HUDEP-2 (cell line): ENCODE measurements around the gene TRIM10.
"Not testable (repeated sequence)": the region's sequence is repeated elsewhere in the genome, so short reads cannot be mapped to it uniquely, and the experiment has no call there.

Source experiments
- DNase-seq, 76 experiments: peaks; one replicate each; lab custom pipeline; 2025; ENCODE audit not compliant: unreplicated experiment in 76 of 76; lab: John Stamatoyannopoulos, UW

The TRIM10 gene

DNA sequence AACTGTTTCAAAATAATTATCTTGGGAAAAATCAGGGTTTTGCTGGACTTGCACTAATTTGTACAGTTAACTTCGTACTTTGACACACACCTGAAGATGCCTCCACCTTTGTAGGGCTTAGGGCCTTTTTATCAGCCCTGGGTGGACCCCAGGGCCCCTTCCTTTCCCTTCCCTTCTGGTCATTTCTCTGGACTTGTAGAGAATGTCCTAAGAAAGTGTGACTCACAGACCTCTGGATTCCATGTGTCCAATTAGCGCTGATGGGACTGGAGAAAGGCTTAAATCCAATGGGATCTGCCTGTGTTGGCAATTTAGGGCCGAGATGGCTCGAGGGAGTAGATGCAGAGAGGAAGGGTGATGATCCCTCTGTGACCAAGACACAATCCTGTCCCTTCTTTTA is 11.7 kb upstream of the TRIM10 start:
- DNase-seq = no peak

DNA sequence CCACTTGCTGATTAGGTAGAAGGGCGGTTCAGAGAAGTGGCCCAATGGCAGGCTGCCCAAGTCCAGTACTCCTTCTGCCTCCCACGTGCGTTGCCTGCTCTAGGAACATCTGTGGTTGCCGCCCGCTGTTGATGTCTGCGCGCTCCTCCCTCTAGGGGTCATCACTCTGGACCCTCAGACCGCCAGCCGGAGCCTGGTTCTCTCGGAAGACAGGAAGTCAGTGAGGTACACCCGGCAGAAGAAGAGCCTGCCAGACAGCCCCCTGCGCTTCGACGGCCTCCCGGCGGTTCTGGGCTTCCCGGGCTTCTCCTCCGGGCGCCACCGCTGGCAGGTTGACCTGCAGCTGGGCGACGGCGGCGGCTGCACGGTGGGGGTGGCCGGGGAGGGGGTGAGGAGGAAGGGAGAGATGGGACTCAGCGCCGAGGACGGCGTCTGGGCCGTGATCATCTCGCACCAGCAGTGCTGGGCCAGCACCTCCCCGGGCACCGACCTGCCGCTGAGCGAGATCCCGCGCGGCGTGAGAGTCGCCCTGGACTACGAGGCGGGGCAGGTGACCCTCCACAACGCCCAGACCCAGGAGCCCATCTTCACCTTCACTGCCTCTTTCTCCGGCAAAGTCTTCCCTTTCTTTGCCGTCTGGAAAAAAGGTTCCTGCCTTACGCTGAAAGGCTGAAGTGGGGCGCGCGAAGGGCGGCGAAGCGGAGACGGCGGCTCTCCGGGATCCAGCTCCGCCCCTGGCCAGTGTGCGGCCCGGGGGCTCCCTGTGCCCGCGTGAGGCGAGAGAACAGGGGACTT is 10.9 kb upstream of the TRIM10 start:
- DNase-seq = peak in 65 of 76 experiments; percentile 16 to 83 (median 53)

DNA sequence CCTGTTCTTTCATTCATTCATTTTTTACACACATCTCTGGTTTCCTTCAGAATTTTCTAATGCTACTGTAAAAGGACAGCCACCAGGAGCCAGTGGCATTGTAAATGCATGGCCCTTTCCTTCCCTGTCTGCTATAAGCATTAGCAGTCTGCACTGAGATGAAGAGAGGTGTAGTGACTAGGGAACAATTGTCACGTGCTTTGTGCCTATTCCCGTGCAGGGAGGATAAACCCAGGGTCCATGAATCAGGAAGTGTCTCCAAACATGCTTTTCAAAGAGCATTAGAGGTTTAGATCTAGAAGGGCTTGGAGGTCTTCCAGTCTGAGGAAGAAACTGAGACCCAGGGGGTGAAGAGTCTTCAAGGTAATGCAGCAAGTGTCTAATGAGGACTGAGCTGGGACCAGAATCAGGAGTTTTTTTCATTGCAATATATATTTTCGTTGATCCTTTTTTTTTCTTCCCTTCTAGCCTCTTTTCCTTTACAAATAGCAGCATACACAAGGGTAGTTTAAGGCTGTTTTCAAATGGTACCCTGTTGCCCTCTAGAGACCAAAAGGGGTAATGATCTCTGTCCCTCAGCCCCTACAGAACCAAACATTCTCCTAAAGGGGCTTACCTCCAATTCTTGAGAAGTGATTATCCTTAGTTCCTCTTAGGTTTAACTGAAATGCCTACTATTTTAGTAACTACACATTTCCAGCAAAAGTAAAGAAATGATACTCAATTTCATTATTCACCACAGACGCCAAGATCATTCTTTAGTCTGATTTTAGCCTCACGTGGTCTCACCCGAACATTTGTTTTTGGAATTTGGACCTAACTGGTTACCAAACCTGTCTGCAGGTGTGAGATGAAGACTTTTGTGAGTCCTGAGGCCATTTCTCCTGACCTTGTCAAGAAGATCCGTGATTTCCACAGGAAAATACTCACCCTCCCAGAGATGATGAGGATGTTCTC is 8.9 kb upstream of the TRIM10 start:
- DNase-seq = peak in 27 of 76 experiments; percentile 9 to 63 (median 38)

DNA sequence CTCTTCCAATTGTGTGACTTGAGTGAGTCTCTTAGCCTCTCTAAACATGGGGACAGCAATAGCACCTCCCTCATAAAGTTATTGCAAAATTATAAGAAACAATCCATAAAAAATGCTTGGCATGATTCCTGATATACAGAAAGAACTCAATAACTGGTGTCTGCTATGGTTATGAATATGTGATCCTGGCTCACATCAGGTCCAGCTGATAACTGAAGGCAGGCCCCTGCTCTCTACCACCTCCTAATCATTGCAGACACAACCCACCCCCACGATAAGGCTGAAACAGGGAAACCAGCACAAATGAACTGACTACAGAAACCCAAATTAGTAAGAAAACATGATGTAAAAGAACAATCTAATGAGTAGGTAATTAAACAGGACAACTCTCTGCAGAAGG is 7.7 kb upstream of the TRIM10 start:
- DNase-seq = peak in 18 of 76 experiments; percentile 18 to 71 (median 37)

DNA sequence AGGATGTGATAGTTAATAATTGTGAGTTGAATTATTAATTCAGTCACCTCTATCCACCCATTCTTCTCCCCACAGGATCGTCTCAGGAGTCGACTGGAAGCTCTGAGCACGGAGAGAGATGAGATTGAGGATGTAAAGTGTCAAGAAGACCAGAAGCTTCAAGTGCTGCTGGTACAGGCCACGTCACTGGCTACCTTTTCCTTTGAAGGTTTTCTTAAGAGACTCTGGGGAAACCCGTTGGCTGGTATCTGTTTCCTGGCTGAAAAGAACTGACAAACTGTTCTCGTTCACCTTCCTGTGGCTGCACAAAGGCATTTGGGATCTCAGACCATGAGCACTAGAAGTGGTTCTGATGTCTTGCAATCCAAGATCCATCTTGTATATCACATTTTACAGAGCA is 6.1 kb upstream of the TRIM10 start:
- DNase-seq = no peak

DNA sequence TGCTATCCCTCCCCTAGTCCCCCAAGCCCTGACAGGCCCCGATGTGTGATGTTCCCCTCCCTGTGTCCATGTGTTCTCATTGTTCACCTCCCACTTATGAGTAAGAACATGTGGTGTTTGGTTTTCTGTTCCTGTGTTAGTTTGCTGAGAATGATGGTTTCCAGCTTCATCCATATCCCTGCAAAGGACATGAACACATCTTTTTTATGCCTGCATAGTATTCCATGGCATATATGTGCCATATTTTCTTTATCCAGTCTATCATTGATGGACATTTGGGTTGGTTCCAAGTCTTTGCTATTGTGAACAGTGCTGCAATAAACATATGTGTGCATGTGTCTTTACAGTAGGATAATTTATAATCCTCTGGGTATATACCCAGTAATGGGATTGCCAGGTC is 4.2 kb upstream of the TRIM10 start:
- DNase-seq = not testable (repeated sequence)

DNA sequence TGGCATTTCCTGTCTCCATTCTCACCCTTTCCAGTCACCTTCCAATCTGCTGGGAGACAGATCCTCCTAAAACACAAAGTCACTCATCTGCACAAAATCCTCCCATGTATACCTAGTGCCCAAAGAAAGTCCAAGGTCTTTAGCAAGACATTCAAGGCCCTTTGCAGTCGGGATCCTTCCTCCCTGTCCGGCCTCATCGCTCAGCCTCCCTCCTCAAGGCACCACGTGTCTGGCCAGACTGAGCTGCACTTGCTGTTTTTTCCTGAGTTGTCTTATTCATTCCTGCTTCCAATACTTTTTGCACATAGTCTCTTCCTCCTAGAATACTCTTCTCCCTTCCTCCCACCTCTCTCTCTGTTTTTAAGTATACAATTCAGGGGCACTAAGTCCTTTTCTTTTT is 3.7 kb upstream of the TRIM10 start:
- no peak for DNase-seq

DNA sequence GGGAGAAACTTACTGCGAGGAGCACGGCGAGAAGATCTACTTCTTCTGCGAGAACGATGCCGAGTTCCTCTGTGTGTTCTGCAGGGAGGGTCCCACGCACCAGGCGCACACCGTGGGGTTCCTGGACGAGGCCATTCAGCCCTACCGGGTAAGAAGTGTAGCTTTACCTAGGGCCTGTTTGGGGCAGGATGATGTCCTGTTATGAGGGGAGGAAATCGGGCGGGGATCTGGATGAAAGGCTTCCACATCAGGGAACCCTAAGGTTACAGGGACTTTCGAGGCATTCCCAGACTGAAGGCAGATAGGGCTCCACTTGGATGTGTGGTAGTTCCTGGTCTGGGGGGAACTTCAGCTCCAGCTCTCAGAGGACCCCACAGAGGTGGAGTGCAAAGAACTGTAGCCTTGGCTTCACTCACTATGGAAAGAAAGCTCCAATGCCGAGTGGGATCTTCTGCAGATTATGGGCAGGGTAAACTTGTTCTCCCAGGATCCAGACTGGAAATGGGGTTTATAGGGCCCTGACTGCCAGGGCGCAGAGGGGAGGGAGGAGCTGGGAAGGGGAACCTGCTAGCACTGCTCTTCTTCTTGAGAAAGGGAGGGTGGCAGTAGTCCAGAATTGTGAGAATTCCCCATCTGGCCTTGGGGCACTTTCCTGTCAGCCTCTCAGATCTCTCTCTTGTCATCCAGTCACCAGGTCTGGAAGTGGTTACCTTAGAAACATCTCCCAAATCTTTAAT is 3.1 kb upstream of the TRIM10 start:
- DNase-seq = no peak

GRCh38 chr6:30163090-30163917 is 2.3 kb upstream of the TRIM10 start, which contains the start of gene TRIM15:
TRIM15 (plus strand) TSS chr6:30163546; CDS start chr6:30163685, 139 bp downstream.
- no peak for DNase-seq

- DNase-seq = no peak
These were observed 1.5 kb upstream of the TRIM10 start for GRCh38 chr6:30162265-30163089.

DNA sequence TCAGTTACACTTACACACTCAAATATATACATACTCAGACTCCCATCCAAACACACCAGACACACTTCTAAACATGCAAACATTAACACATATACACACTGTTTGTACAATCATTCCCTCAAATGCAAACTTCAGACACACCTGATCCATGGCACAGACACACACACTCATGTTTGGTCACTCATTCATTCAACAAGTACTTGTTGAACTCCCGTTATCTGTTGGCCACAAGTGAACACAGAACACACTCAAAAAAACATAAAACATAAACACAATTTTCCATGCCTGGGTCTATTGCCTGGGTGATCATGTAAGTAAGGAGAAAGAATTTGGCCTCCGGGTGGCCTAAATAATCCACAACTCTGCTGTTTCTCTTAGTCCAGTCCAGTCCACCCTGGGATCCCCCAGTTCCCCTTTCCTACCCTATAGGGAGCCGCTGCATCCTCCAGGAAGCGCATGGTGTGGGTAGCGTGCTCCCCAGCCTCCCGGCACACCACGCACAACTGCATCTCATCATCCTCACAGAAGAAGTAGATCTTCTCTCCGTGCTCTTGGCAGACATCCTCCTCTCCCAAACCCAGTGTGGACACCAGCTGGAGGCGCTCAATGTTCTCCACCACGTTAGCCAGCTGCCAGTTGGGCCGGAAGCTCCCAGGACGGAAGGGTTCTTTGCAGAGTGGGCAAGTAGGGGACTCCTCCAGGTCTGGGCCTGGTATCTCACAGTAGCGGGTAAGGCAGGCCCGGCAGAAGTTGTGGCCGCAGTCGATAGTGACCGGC is 815 bp downstream of the TRIM10 start:
- no peak for DNase-seq

DNA sequence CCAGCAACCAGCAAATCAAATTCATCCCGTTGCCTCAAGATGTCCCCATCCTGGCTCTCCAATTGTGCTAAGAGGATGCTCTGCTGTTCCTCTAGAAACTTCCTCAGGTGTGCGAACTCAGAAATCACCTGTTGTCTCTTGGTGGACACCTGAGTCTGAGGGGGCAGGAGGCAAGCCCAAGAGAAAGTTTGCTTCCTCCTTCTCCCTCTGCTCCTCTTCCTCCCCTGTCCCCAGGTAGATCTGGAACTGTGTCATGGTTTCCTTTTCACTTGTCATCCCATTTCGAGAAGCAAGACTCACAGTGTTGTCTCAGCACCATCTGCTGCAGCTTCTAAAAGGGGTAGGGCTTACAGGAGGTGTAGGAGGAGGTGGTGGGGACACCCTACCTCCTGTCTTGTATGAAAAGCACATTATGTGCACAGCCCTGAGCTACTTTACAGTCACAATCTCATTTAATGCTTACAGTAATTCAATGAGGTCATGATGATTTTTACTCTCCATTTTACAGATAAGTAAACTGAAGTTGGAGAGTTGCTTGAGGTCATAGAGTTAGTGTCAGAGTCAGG is 2.5 kb downstream of the TRIM10 start:
- no peak for DNase-seq

DNA sequence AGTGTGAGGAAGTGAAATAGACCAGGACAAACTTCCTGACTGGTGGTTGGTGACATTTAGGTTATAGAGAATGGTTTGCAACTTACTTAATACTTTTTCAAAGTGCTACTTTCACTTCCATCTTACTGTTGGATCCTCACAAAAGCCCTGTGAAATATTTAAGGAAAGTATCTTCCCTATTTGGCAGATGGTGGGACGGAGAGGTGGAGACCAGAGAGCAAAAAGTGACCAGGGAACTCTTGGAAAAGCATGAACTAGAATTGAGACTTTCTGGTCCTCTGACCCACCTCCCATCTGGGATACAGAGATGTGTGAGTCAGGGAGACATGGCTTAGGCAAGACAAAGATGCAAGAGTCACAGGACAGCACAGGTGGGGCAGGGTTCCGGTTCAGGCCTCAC is 3.0 kb downstream of the TRIM10 start:
- DNase-seq = no peak

DNA sequence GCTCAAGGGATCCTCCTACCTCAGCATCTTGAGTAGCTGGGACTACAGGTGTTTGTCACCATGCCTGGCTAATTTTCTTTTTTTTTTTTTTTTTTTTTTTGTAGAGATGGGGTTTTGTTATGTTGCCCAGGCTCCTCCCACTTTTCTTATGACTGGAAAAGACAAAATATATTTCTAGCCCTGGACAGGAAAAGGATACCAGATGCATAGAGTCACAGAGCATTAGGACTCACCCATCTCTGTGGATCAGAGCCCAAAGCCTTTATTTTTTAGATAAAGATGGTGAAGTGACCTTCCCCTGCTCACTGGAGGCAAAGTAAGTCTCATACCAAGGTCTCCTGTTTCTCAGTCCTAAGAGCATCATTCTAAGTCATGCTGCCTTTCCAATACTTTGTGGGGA is 3.4 kb downstream of the TRIM10 start:
- DNase-seq = no peak

- no peak for DNase-seq
These were observed 4.2 kb downstream of the TRIM10 start for GRCh38 chr6:30156774-30157173.

DNA sequence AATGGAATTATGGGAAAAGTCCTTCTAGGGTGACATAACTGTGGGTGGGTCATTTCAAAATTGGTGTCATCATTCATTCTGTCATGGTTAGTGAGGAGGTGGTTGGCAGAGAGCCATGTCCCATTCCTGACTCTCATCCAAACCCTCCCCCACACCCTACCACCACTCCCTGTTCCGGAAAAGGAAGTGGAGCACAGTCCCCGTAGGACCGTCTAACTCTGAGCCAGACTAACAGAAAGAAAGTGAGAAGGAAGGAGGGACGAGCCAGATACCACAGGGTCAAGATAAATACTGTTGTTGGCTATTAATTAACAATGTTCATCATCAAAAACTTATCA is 4.8 kb downstream of the TRIM10 start:
- DNase-seq = peak in 6 of 76 experiments; percentile 9 to 32 (median 14)

GRCh38 chr6:30155520-30156261 is 5.3 kb downstream of the TRIM10 start:
- no peak for DNase-seq
